DND-41 (cell line): ENCODE data around the gene MARCHF10.

Experiments used
- CTCF ChIP-seq: IDR thresholded peaks from 2 replicates; pipeline ENCODE4 v1.5.1; 2012; ENCODE audit warnings: borderline replicate concordance, low read length, moderate library complexity, mild to moderate bottlenecking; ENCODE audit not compliant: poor library complexity, severe bottlenecking; ENCODE audit errors: extremely low read depth
- EZH2 ChIP-seq: IDR thresholded peaks from 3 replicates; pipeline ENCODE4 v1.6.1; 2012; ENCODE audit warnings: borderline replicate concordance, low read depth, mild to moderate bottlenecking, moderate library complexity, low read length, inconsistent platforms; ENCODE audit not compliant: severe bottlenecking

GRCh38 chr17:62716834-62717588 lies 91.1 kb downstream of the MARCHF10 start:
- TF ChIP-seq CTCF (no peak), EZH2 (no peak)
